ENCODE results near the gene LRPPRC.
A peak's percentile ranks its signal among the peaks of the same experiment; 100 is the strongest.

LRPPRC gene

DNA sequence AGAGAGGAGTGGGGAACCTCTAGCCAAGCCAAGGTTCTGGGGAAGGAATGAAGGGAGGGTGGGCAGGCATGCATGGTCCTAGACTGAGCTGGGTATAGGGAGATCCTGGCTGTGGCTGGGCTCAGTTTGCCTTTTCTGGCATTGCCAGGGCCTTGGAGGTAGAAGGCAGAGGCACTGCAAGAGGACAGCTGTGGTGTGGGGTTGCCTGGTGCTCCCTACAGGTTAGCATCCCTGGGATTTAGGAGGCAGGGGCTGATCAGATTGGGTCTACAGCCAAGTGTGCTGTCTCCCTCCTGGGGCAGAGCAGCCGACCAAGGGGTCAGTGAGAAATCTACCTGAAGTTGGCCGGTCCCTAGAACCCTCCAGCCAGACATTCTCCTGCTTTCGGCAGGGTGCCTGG, 141.1 kb downstream of the LRPPRC start:
- no peak for DNase-seq (ENCODE audit: low spot score)

DNA sequence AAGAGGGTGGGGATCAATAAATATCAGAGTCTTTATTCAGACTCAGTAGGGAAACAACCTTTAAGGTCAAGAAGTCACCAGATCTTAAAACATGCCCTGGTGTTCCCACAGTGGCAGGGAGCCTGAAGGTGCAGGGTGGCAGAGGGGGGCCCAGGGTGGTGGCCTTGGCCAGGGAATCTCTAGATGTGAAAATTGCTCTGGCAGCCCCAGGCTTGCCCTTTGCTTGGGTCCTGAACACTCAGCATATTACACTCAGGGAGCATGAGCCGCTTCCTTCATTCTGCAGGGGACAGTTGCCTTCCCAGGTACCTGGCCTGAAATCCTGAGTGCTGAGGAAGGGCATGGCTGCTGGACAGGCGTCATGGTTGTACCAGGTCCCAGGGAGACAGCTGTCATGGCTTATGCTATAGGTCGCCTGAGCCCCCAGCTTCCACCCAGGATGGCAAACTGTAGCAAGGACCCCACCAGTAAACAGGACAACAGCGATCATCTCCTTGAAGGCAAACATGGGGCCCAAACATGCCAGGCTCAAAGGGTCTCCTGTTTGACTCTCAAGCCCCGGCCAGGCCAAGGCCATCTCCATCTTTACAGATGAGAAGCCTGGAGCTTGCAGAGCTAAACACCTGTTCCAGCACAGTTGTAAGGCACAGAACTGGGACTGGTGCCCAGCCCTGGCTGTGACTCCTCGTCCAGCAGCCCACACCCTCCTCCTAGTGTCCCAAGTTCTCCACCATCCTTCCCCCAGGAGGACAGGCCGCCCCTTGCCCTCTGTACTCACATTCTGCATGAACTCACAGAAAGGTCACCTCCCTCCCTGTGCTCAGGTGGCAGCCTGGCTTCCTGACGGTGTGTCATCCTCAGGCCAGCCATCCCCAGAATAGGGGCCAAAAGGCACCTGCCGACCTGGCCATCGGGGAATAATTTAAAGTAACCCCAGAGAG, 142.4 kb downstream of the LRPPRC start:
- DNase-seq (ENCODE audit: low spot score): no peak

DNA sequence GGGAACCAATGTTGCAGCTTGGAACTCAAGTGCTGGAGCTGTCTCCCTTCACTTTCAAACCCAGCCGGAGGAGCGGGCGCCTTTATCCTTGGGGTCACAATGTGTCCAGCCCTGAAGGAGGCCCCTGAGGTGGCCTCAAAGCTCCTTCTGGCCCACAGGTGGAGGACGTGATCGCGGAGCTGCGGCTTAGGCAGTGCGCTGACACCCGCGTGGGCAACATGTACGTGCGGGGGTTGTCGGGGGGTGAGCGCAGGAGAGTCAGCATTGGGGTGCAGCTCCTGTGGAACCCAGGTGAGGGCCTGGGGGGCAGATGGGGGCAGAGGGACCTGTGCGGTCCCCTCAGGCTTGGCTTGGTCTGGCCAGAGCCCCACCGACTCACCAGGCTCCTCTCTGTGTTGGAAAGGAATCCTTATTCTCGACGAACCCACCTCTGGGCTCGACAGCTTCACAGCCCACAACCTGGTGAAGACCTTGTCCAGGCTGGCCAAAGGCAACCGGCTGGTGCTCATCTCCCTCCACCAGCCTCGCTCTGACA, 143.5 kb downstream of the LRPPRC start:
- no peak for DNase-seq (ENCODE audit: low spot score)

DNA sequence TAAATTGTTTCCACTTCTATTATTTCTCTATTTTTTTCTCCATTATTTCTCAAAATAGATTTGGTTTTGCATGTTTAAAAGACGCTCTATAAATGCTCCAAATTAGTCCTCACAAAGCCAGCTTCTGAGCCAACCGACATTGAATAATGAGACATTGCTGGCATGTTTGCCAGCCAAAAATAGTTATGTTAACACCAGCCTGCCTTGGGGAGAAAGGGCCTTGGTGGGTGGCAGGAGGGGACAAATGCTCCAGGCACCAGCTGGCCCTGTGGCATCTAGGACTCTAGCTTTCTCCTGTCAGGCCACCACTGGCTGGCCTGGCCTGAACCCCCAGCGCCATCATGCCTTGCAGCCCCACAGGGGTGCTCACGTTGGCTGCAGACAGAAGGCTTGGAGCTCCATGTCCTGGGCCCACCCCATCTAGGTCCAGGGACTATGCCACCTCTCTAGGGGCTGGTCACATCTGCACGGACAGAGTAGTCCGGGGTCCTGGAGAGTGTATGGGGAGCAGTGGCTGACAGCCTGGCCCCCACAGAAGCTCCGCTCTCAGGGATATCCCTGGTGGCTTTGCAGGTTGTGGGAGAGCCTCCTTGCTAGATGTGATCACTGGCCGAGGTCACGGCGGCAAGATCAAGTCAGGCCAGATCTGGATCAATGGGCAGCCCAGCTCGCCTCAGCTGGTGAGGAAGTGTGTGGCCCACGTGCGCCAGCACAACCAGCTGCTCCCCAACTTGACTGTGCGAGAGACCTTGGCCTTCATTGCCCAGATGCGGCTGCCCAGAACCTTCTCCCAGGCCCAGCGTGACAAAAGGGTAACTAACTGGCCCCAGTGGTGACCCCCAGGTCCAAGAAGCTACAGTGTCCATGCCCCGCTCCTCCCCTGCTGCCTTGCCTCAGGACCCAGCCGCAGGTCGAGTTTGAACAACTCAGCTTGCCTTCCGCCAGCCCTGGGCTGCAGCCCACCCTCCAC, 144.5 kb downstream of the LRPPRC start:
- DNase-seq (ENCODE audit: low spot score): no peak

DNA sequence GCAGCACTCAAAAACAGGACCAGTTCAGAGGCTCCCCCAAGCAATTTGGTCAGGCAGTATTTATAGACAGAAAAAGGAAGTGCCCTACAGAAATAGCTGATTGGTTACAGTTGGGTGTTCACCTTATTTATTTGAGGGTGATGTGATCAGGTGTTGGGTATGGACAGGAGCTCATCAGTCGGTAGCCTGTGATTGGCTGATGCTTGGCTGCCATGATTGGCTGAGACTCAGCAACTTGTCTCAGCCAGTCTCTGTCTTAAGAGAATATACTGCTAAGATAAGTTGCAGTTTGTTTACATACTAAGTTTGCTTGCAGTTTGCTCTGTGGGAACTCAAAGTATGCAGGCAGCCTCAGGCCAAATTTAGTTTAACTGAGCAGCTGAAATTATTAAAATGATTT, 147.6 kb downstream of the LRPPRC start:
- no peak for DNase-seq (ENCODE audit: low spot score)

DNA sequence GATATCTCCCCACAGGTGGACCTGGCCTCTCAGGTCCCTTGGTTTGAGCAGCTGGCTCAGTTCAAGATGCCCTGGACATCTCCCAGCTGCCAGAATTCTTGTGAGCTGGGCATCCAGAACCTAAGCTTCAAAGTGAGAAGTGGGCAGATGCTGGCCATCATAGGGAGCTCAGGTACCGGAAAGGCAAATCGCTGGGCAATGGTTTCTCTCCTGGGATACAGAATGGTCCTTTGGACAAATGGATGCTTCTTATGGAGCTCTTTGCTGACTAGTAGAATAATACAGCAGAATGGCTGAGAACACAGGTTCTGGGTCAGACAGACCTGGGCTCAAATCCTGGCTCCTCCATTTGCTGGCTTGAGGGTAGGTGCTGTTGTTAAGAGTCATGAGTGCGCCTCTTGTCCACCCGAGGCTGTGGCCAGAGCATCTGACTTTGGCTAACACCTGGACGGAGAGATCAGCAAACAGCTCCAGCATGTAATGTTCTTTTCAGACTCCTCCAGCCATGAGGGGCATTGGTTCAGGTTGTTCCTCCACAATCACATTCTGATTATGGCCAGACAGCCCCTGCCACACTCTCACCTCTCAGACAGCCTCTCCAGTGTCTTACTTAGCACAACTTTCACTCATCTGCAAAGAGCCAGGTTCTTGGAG, 149.5 kb downstream of the LRPPRC start:
- no peak for DNase-seq (ENCODE audit: low spot score)

DNA sequence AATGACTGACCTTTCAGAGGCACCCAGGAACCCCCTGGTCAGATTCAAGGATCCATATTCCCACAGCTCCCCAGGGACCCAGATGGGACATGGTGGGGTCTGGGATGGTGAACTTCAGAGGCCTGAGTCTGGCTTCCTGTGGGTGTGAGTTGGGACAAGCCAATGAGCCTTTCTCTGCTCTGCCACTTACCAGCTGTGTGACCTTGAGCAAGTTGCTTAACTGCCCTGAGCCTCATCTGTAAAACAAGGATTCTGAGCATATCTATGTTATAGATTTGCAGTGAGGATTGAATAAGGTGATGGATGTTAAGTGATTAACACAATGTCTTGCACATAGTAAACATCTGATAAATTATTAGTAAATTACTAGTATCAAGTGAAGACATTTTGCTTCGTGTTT, 150.6 kb downstream of the LRPPRC start:
- DNase-seq (ENCODE audit: low spot score): no peak

DNA sequence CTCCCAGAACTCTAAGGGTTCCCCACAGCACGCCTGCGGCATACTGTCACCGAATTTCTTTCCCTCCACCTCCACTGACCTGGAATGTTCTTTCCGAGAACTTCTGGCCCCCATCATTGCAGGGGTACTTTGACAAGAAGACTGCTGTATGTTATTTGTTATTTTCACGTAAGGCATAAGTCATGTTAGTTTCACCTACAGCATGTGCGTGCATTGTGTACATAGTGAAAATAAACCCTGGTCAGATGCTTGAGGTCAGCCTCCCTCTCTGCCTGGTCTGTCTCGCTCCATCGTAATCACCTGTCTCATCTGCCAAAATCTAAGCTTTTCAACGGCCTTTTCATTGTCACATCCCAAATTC, 152.9 kb downstream of the LRPPRC start:
- DNase-seq (ENCODE audit: low spot score): no peak

DNA sequence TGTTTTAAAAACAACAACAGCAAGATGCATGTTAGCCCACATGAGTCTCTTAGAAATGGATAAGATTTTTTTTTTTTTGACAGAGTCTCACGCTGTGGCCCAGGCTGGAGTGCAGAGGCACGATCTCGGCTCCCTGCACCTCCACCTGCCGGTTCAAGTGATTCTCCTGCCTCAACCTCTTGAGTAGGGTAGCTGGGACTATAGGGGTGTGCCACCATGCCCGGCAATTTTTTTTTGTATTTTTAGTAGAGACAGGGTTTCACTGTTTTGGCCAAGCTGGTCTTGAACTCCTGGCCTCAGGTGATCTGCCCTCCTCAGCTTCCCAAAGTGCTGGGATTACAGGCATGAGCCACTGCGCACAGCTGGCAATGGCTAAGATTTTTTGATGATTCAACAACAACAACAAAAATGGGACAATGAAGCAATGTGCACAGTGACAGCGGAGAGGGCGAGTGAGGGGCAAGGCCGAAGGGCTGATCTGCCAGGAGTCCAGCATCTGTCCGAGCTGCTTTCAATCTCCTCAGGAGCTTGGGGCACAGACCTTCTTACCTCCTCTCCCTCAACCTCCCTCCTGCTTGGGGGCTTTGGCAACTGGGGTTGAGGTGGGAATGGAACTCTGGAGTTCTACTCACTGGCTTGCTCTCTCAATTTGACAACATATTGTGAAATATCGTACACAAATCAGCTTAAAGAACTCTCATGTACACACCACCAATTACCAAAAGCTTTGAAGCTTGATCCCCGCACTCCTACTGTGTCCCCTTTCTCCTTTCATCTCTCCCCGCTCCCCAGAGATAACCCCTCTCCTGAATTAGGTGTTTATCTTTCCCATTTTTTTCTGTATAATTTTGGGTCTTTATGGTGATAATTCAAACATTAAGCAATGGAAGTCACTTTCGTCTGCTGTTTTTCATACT, 153.6 kb downstream of the LRPPRC start:
- DNase-seq (ENCODE audit: low spot score): peak; percentile 2

DNA sequence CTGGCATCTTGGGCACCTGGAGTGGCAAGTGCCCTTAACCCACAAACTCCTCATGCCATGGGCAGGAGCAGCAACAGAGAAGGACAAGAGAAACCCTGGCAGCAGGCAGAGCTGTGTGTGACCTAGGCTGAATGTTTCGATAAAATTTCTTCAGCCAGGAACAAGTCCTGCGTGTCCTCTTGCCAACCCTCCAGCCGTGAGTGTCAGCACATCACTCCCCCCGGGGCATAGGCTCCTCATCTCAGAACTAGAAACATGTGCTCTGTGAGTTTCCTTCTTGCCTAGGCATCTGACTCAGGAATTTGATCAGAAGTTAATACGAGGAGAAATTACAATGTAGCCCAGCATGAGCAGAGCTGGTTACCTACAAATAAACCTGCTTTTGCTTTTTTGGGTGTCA, 154.8 kb downstream of the LRPPRC start:
- DNase-seq (ENCODE audit: low spot score): peak; percentile 6

DNA sequence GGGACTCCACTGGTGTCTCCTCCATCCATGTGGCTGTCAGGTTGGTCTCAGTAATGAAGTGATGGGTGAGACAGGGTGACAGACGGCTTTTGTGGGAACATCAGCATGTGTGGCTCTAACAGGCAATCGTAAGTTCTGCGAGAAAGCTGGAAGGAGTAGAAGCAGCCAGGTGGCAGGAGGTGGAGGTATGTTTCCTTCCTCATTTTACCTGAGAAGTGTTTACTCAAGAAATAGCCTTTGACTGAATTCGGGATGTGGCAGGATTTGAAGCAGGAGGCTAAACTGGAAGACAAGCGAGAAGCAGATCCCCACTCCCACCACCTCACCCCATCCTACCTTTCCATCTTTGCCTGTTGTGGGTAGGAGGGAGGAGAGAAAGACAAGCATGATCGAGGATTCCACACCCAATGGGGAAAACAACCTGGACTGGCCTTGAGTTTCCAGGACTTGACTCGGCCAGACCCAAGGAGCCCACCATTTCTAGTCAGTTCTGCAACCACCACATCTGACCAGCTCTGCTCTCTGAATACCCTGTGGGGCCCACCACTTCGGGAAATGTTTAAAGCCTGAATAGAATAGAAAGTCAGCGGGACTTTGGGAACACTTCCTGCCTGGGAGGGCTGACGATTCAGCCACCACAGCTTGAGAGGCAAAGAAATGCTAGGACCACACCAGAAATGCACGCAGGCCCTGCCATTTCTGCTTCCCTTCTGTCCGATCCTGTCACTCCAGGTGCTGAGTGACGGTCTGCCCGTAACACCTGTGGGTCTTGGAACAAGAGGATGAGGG, 155.8 kb downstream of the LRPPRC start:
- DNase-seq (ENCODE audit: low spot score): peak; percentile 5

DNA sequence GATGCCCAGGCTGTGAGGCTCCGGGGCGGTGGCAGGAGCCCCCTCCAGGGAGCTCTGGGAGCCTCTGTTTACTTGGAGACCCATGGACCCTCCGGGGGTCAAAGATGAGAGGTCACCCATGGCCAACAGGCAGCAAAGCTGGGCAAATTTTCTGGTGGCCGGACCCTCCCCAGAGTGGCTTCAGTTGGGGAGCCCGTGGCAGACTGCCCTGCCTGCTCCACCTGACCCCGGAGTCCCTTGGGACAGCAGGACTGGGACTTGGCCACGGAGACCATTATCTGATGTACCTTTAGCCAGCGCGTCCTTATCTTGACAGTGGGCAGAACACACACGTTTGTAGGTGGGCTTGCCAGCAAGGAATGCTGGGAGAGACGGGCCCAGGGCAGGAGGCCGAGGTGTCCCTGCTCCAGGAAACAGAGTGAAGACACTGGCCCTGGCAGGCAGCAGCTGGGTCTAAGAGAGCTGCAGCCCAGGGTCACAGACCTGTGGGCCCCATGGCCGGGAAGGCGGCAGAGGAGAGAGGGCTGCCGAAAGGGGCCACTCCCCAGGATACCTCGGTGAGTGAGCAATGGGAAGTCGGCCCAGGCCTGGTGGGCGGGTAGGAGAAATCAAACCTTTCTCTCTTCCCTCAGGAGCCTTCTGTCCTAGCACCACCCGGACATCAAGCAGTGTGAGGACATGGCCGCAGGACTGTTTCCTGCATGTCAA, 157.1 kb downstream of the LRPPRC start, which contains the start of the genes ABCG5 and ABCG8:
Gene ABCG5 (minus strand): TSS at position 280 of the 708 bp plus-strand sequence. CDS start 160 bp downstream, at position 120.
Gene ABCG8 (plus strand): TSS at position 412 of the 708 bp plus-strand sequence. CDS start 83 bp downstream, at position 495.
- peak; percentile 4 for DNase-seq (ENCODE audit: low spot score)

DNA sequence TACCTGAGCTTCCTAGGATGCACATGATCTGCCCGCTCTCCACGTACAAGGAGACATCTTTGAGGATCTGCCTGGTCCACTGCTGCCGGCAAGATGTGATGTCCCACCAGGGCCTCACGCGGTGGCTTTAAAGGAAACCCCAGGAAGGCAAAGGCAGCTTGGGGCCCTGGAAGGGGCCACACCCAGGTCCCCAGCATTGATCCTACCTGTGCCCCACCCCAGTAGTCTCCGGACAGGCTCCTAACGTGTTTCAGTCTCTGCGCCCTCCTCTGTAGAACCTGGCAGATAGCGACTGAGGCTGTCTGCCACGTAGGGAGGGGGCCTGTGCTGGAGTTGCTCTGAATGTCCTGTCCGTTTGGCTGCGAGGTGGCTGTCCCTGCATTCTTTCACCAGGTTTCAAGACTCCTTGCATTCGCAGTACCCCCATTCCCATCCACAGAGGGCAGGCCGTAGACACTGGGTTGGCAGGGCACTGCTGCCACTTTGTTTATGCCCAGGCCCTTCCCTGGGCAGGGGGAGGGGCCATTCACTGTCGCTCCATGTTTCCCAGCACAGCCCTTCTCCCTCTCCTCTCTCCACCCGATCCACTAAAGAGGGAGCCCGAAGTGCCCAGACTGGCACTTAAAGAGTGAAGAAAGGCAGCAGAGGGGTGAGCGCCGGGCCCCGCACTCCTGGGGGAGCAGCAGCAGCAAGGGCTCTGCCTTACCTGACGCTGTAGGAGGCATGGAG, 157.8 kb downstream of the LRPPRC start:
- peak; percentile 3 for DNase-seq (ENCODE audit: low spot score)

DNA sequence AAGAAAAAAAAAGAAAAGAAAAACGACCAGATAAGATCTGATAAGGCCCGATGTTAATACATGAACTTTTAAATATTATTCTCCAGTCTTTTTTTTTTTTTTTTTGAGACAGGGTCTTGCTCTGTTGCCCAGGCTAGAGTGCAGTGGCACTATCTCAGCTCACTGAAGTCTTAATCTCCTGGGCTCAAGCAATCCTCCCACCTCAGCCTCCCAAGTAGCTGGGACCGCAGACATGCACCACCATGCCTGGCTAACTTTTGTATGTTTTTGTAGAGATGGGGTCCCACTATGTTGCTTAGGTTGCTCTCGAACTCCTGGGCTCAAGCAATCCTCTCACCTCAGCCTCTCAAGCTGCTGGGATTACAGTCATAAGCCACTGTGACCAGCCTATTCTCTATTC, 158.8 kb downstream of the LRPPRC start:
- no peak for DNase-seq (ENCODE audit: low spot score)
